H1 (cell line): ENCODE results near the gene COX19. TPM values are rescaled to one million over a fixed set of nuclear protein-coding genes. Genes with fewer than 3 reads are reported as not detected.
A peak's percentile ranks its signal among the peaks of the same experiment; 100 is the strongest.

ENCODE experiments used
- CTCF ChIA-PET: fragments of 300-600 bp; sonication (Branson Sonifier 250); formaldehyde crosslinking; loops from one replicate; lab custom pipeline; 2021; ENCODE audit not compliant: partially characterized antibody; lab: Charles Lee
- POLR2A ChIA-PET: fragments of 300-600 bp; sonication (Branson Sonifier 250); formaldehyde crosslinking; loops from one replicate; lab custom pipeline; 2021; ENCODE audit warnings: inconsistent platforms; ENCODE audit not compliant: partially characterized antibody; lab: Charles Lee
- DNase-seq, 2 experiments: peaks; one replicate each; pipeline versions ENCODE4 v3.0.0 to v3.0.0-alpha.2; 2010 to 2022; ENCODE audit warnings: low spot score in 2 of 2, low read depth in 1 of 2, mixed read lengths in 1 of 2
- FAIRE-seq: peaks from 2 replicates; lab custom pipeline; 2011; peaks lifted over from hg19 to GRCh38; lab: Jason Lieb, UNC
- H2AFZ ChIP-seq: 2 replicates; pipeline ENCODE4 v1.8.1; 2012; ENCODE audit warnings: low read length, inconsistent platforms
- H2AK5ac ChIP-seq: 2 replicates; pipeline ENCODE4 v1.6.1; 2013; ENCODE audit warnings: low read depth, low read length
- H2BK120ac ChIP-seq: replicated peaks from 2 replicates; pipeline ENCODE3; 2013; ENCODE audit warnings: low read depth, low read length, inconsistent platforms
- H2BK12ac ChIP-seq: 2 replicates; pipeline ENCODE4 v1.6.1; 2013; ENCODE audit warnings: low read depth, low read length
- H2BK15ac ChIP-seq: 2 replicates; pipeline ENCODE4 v1.6.1; 2013; ENCODE audit warnings: low read length
- H2BK20ac ChIP-seq: 2 replicates; pipeline ENCODE4 v1.6.1; 2013; ENCODE audit warnings: low read length
- H2BK5ac ChIP-seq: 2 replicates; pipeline ENCODE4 v1.6.1; 2013; ENCODE audit warnings: low read depth, low read length
- H3K14ac ChIP-seq: 2 replicates; pipeline ENCODE4 v1.6.1; 2013; ENCODE audit warnings: inconsistent platforms; ENCODE audit not compliant: insufficient read length
- H3K18ac ChIP-seq: 2 replicates; pipeline ENCODE4 v1.6.1; 2013; ENCODE audit warnings: low read length; ENCODE audit errors: extremely low read depth
- H3K23ac ChIP-seq: 2 replicates; pipeline ENCODE4 v1.6.1; 2013; ENCODE audit warnings: inconsistent platforms; ENCODE audit not compliant: insufficient read length
- H3K23me2 ChIP-seq: 2 replicates; pipeline ENCODE4 v1.6.1; 2013; ENCODE audit warnings: low read depth, low read length
- H3K27ac ChIP-seq: 2 replicates; pipeline ENCODE4 v1.6.1; 2011; ENCODE audit warnings: low read depth, low read length, inconsistent platforms
- H3K27me3 ChIP-seq, 4 experiments: replicated peaks in 1 of 4; 1 replicate in 1 of 4; 2 replicates in 3 of 4; pipeline versions ENCODE4 v1.6.1 to v1.8.1; 2011 to 2013; ENCODE audit warnings: low read length in 3 of 4, mild to moderate bottlenecking in 3 of 4, inconsistent platforms in 2 of 4, mixed read lengths in 2 of 4, moderate library complexity in 1 of 4; ENCODE audit not compliant: control insufficient read depth in 3 of 4, insufficient read depth in 3 of 4; ENCODE audit errors: extremely low read depth in 1 of 4
- H3K36me3 ChIP-seq, 4 experiments: 2 replicates each; pipeline versions ENCODE4 v1.6.1 to v1.8.1; 2011 to 2013; ENCODE audit warnings: mild to moderate bottlenecking in 4 of 4, low read length in 3 of 4, moderate library complexity in 2 of 4, control low read depth in 1 of 4, inconsistent platforms in 1 of 4; ENCODE audit not compliant: insufficient read depth in 4 of 4, control insufficient read depth in 2 of 4
- H3K4ac ChIP-seq: replicated peaks from 2 replicates; pipeline ENCODE3; 2013; ENCODE audit warnings: low read length, low read depth, mixed read lengths, inconsistent platforms; ENCODE audit not compliant: insufficient read length
- H3K4me1 ChIP-seq, 4 experiments: replicated peaks in 1 of 4; 1 replicate in 1 of 4; 2 replicates in 3 of 4; pipeline versions ENCODE4 v1.6.1 to v1.8.1; 2011 to 2013; ENCODE audit warnings: low read length in 3 of 4, inconsistent platforms in 2 of 4, mixed read lengths in 1 of 4; ENCODE audit not compliant: insufficient read depth in 4 of 4, control insufficient read depth in 3 of 4
- H3K4me2 ChIP-seq, 2 experiments: 2 replicates each; pipeline versions ENCODE4 v1.6.1 to v1.8.1; 2011 to 2013; ENCODE audit warnings: low read depth in 2 of 2, low read length in 2 of 2, control low read depth in 1 of 2, inconsistent platforms in 1 of 2, mild to moderate bottlenecking in 1 of 2; ENCODE audit not compliant: insufficient read depth in 1 of 2
- H3K4me3 ChIP-seq, 4 experiments: fragments of 200-600, 300-600 bp in 1 of 4; sonication (generic), shearing (Covaris generic), sonication (Bioruptor Twin) in 1 of 4; 2 replicates each; pipeline versions ENCODE4 v1.5.1 to v1.8.1; 2011 to 2016; ENCODE audit warnings: low read length in 4 of 4, low read depth in 3 of 4, control low read depth in 2 of 4, inconsistent platforms in 2 of 4, mild to moderate bottlenecking in 2 of 4, mixed read lengths in 1 of 4, moderate library complexity in 1 of 4; ENCODE audit not compliant: insufficient read depth in 2 of 4; ENCODE audit errors: extremely low read depth in 1 of 4
- H3K56ac ChIP-seq: replicated peaks from 2 replicates; pipeline ENCODE3; 2013; ENCODE audit warnings: low read depth, mild to moderate bottlenecking, mixed read lengths, low read length, inconsistent platforms; ENCODE audit not compliant: insufficient read length
- H3K79me1 ChIP-seq: 2 replicates; pipeline ENCODE4 v1.6.1; 2013; ENCODE audit warnings: low read depth, low read length, control low read depth
- H3K79me2 ChIP-seq, 2 experiments: 2 replicates each; pipeline versions ENCODE4 v1.6.1 to v1.8.1; 2012 to 2013; ENCODE audit warnings: low read length in 2 of 2, mild to moderate bottlenecking in 2 of 2, inconsistent platforms in 1 of 2; ENCODE audit not compliant: insufficient read depth in 2 of 2, control insufficient read depth in 1 of 2
- H3K9ac ChIP-seq, 4 experiments: replicated peaks in 1 of 4; 1 replicate in 1 of 4; 2 replicates in 3 of 4; pipeline versions ENCODE4 v1.6.1 to v1.8.1; 2011 to 2013; ENCODE audit warnings: low read depth in 3 of 4, low read length in 3 of 4, control low read depth in 2 of 4, mild to moderate bottlenecking in 2 of 4, moderate library complexity in 2 of 4, inconsistent platforms in 1 of 4; ENCODE audit errors: extremely low read depth in 1 of 4
- H3K9me3 ChIP-seq, 2 experiments: 2 replicates each; pipeline versions ENCODE4 v1.6.1 to v1.8.1; 2012 to 2013; ENCODE audit warnings: mild to moderate bottlenecking in 2 of 2, moderate library complexity in 2 of 2, control low read depth in 1 of 2, inconsistent platforms in 1 of 2, low read depth in 1 of 2, low read length in 1 of 2, mixed read lengths in 1 of 2; ENCODE audit not compliant: insufficient read depth in 2 of 2
- H4K20me1 ChIP-seq, 2 experiments: replicated peaks in 1 of 2; 2 replicates each; pipeline versions ENCODE3 to v1.8.1; 2011 to 2013; ENCODE audit warnings: inconsistent platforms in 2 of 2, low read length in 2 of 2, mild to moderate bottlenecking in 1 of 2; ENCODE audit not compliant: insufficient read depth in 2 of 2, control insufficient read depth in 1 of 2
- H4K5ac ChIP-seq: 2 replicates; pipeline ENCODE4 v1.6.1; 2013; ENCODE audit warnings: low read length, low read depth, mixed read lengths, inconsistent platforms; ENCODE audit not compliant: insufficient read length
- H4K8ac ChIP-seq: 2 replicates; pipeline ENCODE4 v1.8.0; 2013; ENCODE audit warnings: mild to moderate bottlenecking, moderate library complexity, low read length, inconsistent platforms; ENCODE audit not compliant: insufficient read depth; ENCODE audit errors: extremely low read depth
- H4K91ac ChIP-seq: replicated peaks from 2 replicates; pipeline ENCODE3; 2013; ENCODE audit warnings: low read length, mixed read lengths, inconsistent platforms; ENCODE audit not compliant: insufficient read length
- ASH2L ChIP-seq: fragments of 200-600, 300-600 bp; sonication (generic); IDR thresholded peaks from one replicate; pipeline ENCODE4 v1.7.1; 2017; ENCODE audit warnings: low read length
- CREB1 ChIP-seq: IDR thresholded peaks from 2 replicates; pipeline ENCODE4 v1.6.1; 2012; ENCODE audit warnings: inconsistent platforms
- NRF1 ChIP-seq: IDR thresholded peaks from 2 replicates; pipeline ENCODE4 v1.6.1; 2011; ENCODE audit warnings: mild to moderate bottlenecking, low read depth, low read length, improper control_type of control experiment
- PHF8 ChIP-seq: fragments of 200-600 bp; sonication (generic); conservative IDR thresholded peaks from 2 replicates; pipeline ENCODE4 v1.7.1; 2012; ENCODE audit warnings: low read depth, mild to moderate bottlenecking, inconsistent platforms, low read length, moderate library complexity
- RAD21 ChIP-seq, 2 experiments: IDR thresholded peaks in 1 of 2; conservative IDR thresholded peaks in 1 of 2; 2 replicates each; pipeline ENCODE4 v1.6.1; 2011; ENCODE audit warnings: low read depth in 2 of 2, low read length in 2 of 2, improper control_type of control experiment in 1 of 2, inconsistent platforms in 1 of 2, mild to moderate bottlenecking in 1 of 2, moderate library complexity in 1 of 2
- RFX5 ChIP-seq: IDR thresholded peaks from 2 replicates; pipeline ENCODE4 v1.6.1; 2011; ENCODE audit warnings: low read depth, low read length, improper control_type of control experiment, borderline replicate concordance
- SIN3A ChIP-seq, 2 experiments: IDR thresholded peaks in 1 of 2; conservative IDR thresholded peaks in 1 of 2; 2 replicates each; pipeline ENCODE4 v1.6.1; 2011 to 2012; ENCODE audit warnings: low read length in 2 of 2, improper control_type of control experiment in 1 of 2, low read depth in 1 of 2, mild to moderate bottlenecking in 1 of 2
- SIRT6 ChIP-seq: IDR thresholded peaks from one replicate; pipeline ENCODE4 v1.7.1; 2012; ENCODE audit warnings: low read length, inconsistent platforms
- TAF1 ChIP-seq: IDR thresholded peaks from 2 replicates; pipeline ENCODE4 v1.6.1; 2011; ENCODE audit warnings: mild to moderate bottlenecking, low read depth, low read length
- TEAD4 ChIP-seq: IDR thresholded peaks from 2 replicates; pipeline ENCODE4 v1.6.1; 2012; ENCODE audit warnings: low read depth, low read length, inconsistent platforms, mixed read lengths
- WGBS, 2 experiments: shearing (Covaris generic) in 1 of 2; methylation state at CpG; one replicate each; pipeline versions ENCODE4 v1.1.6 to v1.1.7; 2013 to 2015; ENCODE audit warnings: low lambda C conversion rate in 2 of 2, mixed read lengths in 2 of 2, inconsistent platforms in 1 of 2, low coverage in 1 of 2, missing lambda C conversion rate in 1 of 2; ENCODE audit not compliant: insufficient replicate concordance in 2 of 2, insufficient coverage in 1 of 2, insufficient read length in 1 of 2; ENCODE audit errors: extremely low coverage in 1 of 2, missing lambda C conversion rate in 1 of 2; 5-methylcytosine and 5-hydroxymethylcytosine counted together
- polyA plus RNA-seq, 7 experiments: library from polyadenylated mRNA; depleted of rRNA in 3 of 7; stranded (reverse) in 5 of 7; unstranded in 2 of 7; fragments of >200 nt in 5 of 7; fragments of 200-250 nt in 2 of 7; gene quantifications; 1 replicate in 5 of 7; 2 replicates in 1 of 7; 4 replicates in 1 of 7; pipeline versions ENCODE4 v1.2.1 to v1.2.3, GENCODE V29; 2011 to 2013; ENCODE audit warnings: missing spikeins in 2 of 7, mixed read lengths in 2 of 7
- total RNA-seq: library from RNA; stranded (reverse); fragmentation: NEBNext Ultra II Directional; extraction: Animal tissue kit (Norgen Biotek cat#: 25700); gene quantifications from 2 replicates; pipeline ENCODE4 v1.2.1, GENCODE V29; 2021

The COX19 gene
- total and polyA plus RNA-seq, 2 of the 8 experiments (the other 6 are each of a cell fraction or from before 2014, with no cell fraction given), result 3.9 to 7.9 TPM

DNA sequence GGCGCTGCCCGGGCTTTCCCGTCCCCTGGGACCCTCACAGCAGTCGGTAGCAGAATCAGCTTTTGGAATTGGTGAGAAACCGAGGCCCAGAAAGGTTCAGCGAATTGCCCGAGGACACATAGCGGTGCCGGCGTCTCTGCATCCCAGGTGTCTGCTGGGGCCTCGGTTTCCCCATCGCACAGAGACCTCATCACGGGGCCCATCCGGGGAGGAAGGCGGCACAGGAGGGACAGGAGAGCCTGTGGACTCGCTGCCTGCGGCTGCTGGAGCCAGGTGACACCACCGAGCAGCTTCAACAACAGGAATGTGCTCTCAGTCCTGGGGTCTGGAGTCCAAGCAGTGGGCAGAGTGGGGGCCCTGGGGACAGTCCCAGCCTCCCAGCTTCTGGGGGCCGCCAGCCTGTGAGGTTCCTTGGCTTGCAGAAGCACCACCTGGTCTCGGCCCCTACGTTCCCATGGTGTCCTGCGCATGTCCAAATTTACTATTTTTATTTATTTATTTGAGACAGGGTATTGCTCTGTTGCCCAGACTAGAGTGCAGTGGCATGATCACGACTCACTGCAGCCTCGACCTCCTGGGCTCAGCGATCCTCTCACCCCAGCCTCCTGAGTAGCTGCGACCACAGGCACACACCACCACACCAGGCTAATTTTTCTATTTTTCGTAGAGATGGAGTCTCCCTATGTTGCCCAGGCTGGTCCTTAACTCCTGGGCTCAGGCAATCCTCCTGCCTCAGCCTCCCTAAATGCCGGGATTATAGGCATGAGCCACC, 539 bp upstream of the COX19 start:
- CTCF ChIA-PET, result interaction anchor here (0.8 to 3.9 kb wide), 11 partner anchors 9 to 106 kb away, joined by 3 to 32 read pairs (median 4); no protein-coding TSS in a partner anchor
- Histone ChIP-seq H2BK20ac (no peak overlapping the region), H2BK5ac (no peak overlapping the region), H3K4me1 (peaks cover 0 to 6% (median 3%) of the 10 kb centered on the region in 4 experiments; a peak in 5 of 7 replicates), H2BK15ac (no peak overlapping the region), H3K27me3 (no peaks in the 10 kb centered on the region), H3K9me3 (no peaks in the 10 kb centered on the region), H3K79me1 (peaks cover 5% of the 10 kb centered on the region), H3K79me2 (peaks cover 4 to 22% of the 10 kb centered on the region in 2 experiments; a peak in 3 of 4 replicates), H2BK120ac (no peak overlapping the region), H3K9ac (no peak overlapping the region), H3K56ac (no peak overlapping the region), H3K4me3 (peak overlapping the region in 3 of 4 experiments; percentile 3 to 89 (median 20); a peak in 4 of 8 replicates), H3K18ac (no peak overlapping the region; the same call in 1 of the 2 replicates), H3K4me2 (peak overlapping the region; percentile 75 to 81), H4K5ac (peak overlapping the region; percentile 36), H2AK5ac (no peak overlapping the region), H3K14ac (no peak overlapping the region), H3K27ac (no peak overlapping the region), H3K36me3 (peaks cover 5 to 17% (median 7%) of the 10 kb centered on the region in 4 experiments; a peak in 6 of 8 replicates), H3K23me2 (peaks cover 3% of the 10 kb centered on the region; the same call in 1 of the 2 replicates), H4K8ac (peak overlapping the region; percentile 92), H4K20me1 (peaks cover 0 to 12% of the 10 kb centered on the region in 2 experiments), H2BK12ac (no peak overlapping the region), H2AFZ (no peak overlapping the region; the same call in 1 of the 2 replicates), H4K91ac (no peak overlapping the region), H3K4ac (no peak overlapping the region), H3K23ac (no peak overlapping the region)
- 55% methylated on average over 28 of the region's 28 CpGs; no CpG with 5 or more reads in 1 of the 2 experiments for WGBS, 2 experiments
- POLR2A ChIA-PET, result interaction anchor here (0.8 to 3.6 kb wide), 13 partner anchors 9 to 96 kb away, joined by 3 to 12 read pairs (median 6); no protein-coding TSS in a partner anchor
- FAIRE-seq (no peak), DNase-seq (no peak)
- no peak for TF ChIP-seq TAF1
- no peak for TF ChIP-seq NRF1
- no peak for TF ChIP-seq RFX5
- no peak for TF ChIP-seq CREB1
- no peak for TF ChIP-seq ASH2L
- TF ChIP-seq RAD21 (IDR thresholded peaks at IDR 0.05 in 1 of 2, conservative IDR thresholded peaks at IDR 0.05 in 1 of 2; ENCODE audit: low read depth in 2 of 2, low read length in 2 of 2), result no peak
- TF ChIP-seq PHF8, result no peak
- no peak for TF ChIP-seq SIRT6
- TF ChIP-seq SIN3A (conservative IDR thresholded peaks at IDR 0.05 in 1 of 2, IDR thresholded peaks at IDR 0.05 in 1 of 2; ENCODE audit: low read depth in 1 of 2, low read length in 2 of 2), result no peak
- TF ChIP-seq TEAD4, result no peak
